Transverse colon (tissue), 4 donors: ENCODE results near the gene BCAR3.

Experiments used
- CTCF ChIP-seq, 5 experiments: fragments of 200-600 bp in 3 of 5; fragments of 450-650 bp in 2 of 5; sonication (generic) in 3 of 5; IDR thresholded peaks; 1 replicate in 2 of 5; 2 replicates in 3 of 5; pipeline ENCODE4 v1.5.1; 2016 to 2017; ENCODE audit warnings: antibody characterized with exemption in 5 of 5, inconsistent platforms in 3 of 5, mild to moderate bottlenecking in 2 of 5, moderate library complexity in 1 of 5
- EP300 ChIP-seq: sonication (generic); formaldehyde crosslinking; IDR thresholded peaks from one replicate; pipeline ENCODE4 v1.6.1; 2017; ENCODE audit warnings: antibody characterized with exemption, low read depth
- POLR2A ChIP-seq: fragments of 450-650 bp; IDR thresholded peaks from one replicate; pipeline ENCODE4 v1.6.1; 2016; ENCODE audit warnings: antibody characterized with exemption, mild to moderate bottlenecking, moderate library complexity
- POLR2AphosphoS5 ChIP-seq, 3 donors: sonication (generic); formaldehyde crosslinking; IDR thresholded peaks; one replicate each; pipeline ENCODE4 v1.6.1; 2016; ENCODE audit warnings: antibody characterized with exemption in 3 of 3

- no peak for TF ChIP-seq CTCF (IDR thresholded peaks at IDR 0.05)
- no peak for TF ChIP-seq POLR2AphosphoS5 (IDR thresholded peaks at IDR 0.05)
- no peak for TF ChIP-seq POLR2A
- no peak for TF ChIP-seq EP300
Observed at GRCh38 chr1:93531193-93531592, 150.4 kb downstream of the BCAR3 start.
